DOHH2 (cell line): Measurements from ENCODE around the gene ONECUT3.

Experiments used
- EZH2phosphoT487 ChIP-seq: fragments of 200-600 bp; sonication (generic); IDR thresholded peaks from 2 replicates; pipeline ENCODE4 v1.6.1; 2017; ENCODE audit warnings: borderline replicate concordance, mild to moderate bottlenecking, antibody characterized with exemption, low read length, moderate library complexity, mixed read lengths
- TF ChIP-seq, protein P1 (sequence below): fragments of 200-600 bp; sonication (generic); IDR thresholded peaks from one replicate; pipeline ENCODE4 v1.5.1; 2014; ENCODE audit warnings: antibody characterized with exemption, mild to moderate bottlenecking, low read depth, low read length; ENCODE audit not compliant: poor library complexity, severe bottlenecking

DNA sequence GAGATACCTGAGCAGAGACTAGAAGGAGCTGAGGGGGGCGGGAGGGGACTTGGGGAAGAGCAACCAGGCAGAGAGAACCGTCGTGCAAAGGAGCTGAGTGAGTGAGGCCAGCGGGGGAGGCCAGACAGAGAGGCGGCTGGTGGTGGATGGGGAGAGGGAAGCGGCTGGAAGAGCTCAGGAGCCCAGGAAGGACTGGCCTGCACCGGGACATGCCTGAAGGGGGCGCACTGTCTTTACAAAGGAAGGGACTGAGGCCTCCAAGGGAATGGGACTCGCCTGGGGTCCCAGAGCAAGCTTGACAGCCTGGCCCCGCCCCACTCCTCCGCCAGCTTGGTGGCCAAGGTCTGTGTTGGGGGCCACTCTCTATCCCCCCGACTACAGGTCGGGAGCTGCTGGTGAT, 14.9 kb downstream of the ONECUT3 start:
- TF ChIP-seq, protein P1, sequence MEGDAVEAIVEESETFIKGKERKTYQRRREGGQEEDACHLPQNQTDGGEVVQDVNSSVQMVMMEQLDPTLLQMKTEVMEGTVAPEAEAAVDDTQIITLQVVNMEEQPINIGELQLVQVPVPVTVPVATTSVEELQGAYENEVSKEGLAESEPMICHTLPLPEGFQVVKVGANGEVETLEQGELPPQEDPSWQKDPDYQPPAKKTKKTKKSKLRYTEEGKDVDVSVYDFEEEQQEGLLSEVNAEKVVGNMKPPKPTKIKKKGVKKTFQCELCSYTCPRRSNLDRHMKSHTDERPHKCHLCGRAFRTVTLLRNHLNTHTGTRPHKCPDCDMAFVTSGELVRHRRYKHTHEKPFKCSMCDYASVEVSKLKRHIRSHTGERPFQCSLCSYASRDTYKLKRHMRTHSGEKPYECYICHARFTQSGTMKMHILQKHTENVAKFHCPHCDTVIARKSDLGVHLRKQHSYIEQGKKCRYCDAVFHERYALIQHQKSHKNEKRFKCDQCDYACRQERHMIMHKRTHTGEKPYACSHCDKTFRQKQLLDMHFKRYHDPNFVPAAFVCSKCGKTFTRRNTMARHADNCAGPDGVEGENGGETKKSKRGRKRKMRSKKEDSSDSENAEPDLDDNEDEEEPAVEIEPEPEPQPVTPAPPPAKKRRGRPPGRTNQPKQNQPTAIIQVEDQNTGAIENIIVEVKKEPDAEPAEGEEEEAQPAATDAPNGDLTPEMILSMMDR = no peak
- no peak for TF ChIP-seq EZH2phosphoT487
